NCI-H510A treated with DMSO at 0.1 percent for 48 hours (cell line): ENCODE results near the gene OR7A5.
"Not testable (repeated sequence)": the region's sequence is repeated elsewhere in the genome, so short reads cannot be mapped to it uniquely, and the experiment has no call there.

Source experiments
- DNase-seq: peaks from one replicate; lab custom pipeline; 2025; lab: John Stamatoyannopoulos, UW

The OR7A5 gene

GRCh38 chr19:14835011-14835410, at the start of gene OR7A5, which contains the start of gene OR7C1:
TSS of gene OR7A5 (minus strand) at chr19:14835185. CDS start at chr19:14828241, 6,944 bp downstream.
TSS of gene OR7C1 (minus strand) at chr19:14835185. CDS start at chr19:14800136, 35,049 bp downstream.
- DNase-seq, result no peak

GRCh38 chr19:14871619-14872230, 36.7 kb upstream of the OR7A5 start:
- peak; percentile 4 for DNase-seq

GRCh38 chr19:14868497-14868896, 33.5 kb upstream of the OR7A5 start:
- no peak for DNase-seq

GRCh38 chr19:14848822-14849221, 13.8 kb upstream of the OR7A5 start, which contains the start of gene OR7A10:
TSS of gene OR7A10 (minus strand) at chr19:14848922. CDS start at chr19:14841877, 7,045 bp downstream.
- DNase-seq, result no peak

GRCh38 chr19:14843578-14843977, 8.6 kb upstream of the OR7A5 start:
- DNase-seq, result no peak

GRCh38 chr19:14843169-14843568, 8.2 kb upstream of the OR7A5 start:
- no peak for DNase-seq

- no peak for DNase-seq
Observed at GRCh38 chr19:14840206-14840605, 5.2 kb upstream of the OR7A5 start.

GRCh38 chr19:14837391-14837790, 2.4 kb upstream of the OR7A5 start:
- DNase-seq, result no peak

GRCh38 chr19:14830702-14831101, 4.3 kb downstream of the OR7A5 start:
- DNase-seq, result no peak

- no peak for DNase-seq
Observed at GRCh38 chr19:14826006-14826405, 9.0 kb downstream of the OR7A5 start.

- no peak for DNase-seq
Observed at GRCh38 chr19:14821937-14822336, 13.0 kb downstream of the OR7A5 start.

GRCh38 chr19:14818588-14818987, 16.4 kb downstream of the OR7A5 start:
- no peak for DNase-seq

- DNase-seq, result no peak
Observed at GRCh38 chr19:14817052-14817451, 17.9 kb downstream of the OR7A5 start.

- DNase-seq, result no peak
Observed at GRCh38 chr19:14814982-14815652, 19.9 kb downstream of the OR7A5 start.

- DNase-seq, result no peak
Observed at GRCh38 chr19:14809272-14810057, 25.5 kb downstream of the OR7A5 start.

GRCh38 chr19:14804765-14805164, 30.2 kb downstream of the OR7A5 start:
- DNase-seq, result no peak

- no peak for DNase-seq
Observed at GRCh38 chr19:14798760-14799159, 36.2 kb downstream of the OR7A5 start.

- DNase-seq, result no peak
Observed at GRCh38 chr19:14796021-14796420, 39.0 kb downstream of the OR7A5 start.

- DNase-seq, result no peak
Observed at GRCh38 chr19:14795078-14795721, 39.8 kb downstream of the OR7A5 start.

- DNase-seq, result not testable (repeated sequence)
Observed at GRCh38 chr19:14792250-14792649, 42.7 kb downstream of the OR7A5 start.

- no peak for DNase-seq
Observed at GRCh38 chr19:14786421-14786851, 48.5 kb downstream of the OR7A5 start.

GRCh38 chr19:14785102-14785793, 49.7 kb downstream of the OR7A5 start:
- not testable (repeated sequence) for DNase-seq
